Measurements from ENCODE around the gene IL1A. TPM values are rescaled to one million over a fixed set of nuclear protein-coding genes. Genes with fewer than 3 reads are reported as not detected.

The IL1A gene
- total RNA-seq, 1 donor from 2014 or later, result 0.43 TPM

DNA sequence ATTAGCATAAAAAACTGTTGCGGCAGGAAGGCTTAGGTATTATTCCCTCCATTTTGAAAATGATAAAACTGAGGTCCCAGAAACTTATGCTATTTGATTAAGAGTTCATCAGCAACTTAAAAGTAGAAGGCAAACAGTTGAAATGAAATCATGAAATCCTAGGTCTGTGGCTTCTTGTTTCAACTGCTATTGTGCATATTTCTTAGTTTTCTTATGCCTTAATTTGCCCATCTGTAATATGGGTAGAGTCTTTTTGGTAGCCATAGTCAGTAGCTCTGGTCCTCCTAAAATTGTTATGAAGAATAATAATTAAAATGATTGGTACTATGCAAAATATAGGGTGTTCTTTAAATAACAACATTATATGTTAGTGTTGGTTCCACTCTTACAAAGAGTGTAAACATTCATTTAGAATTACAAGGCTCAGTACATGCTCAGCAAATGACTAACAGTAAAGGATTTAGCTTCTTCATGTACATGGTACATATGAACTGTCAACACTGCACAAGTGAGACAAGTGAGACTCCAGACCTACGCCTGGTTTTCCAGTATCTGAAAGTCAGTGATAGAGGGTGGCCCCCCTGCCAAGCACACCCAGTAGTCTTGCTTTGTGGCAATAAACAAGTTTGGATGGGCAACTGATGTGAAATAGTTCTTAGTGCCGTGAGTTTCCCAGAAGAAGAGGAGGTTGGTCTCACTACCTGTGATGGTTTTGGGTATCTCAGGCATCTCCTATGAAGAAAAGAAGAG lies 9.6 kb downstream of the IL1A start:
- DNase-seq (ENCODE audit: low read depth) (no peak), FAIRE-seq (no peak)
- Mint-ChIP-seq H3K4me1 (ENCODE audit: low read depth, unreplicated experiment) (peaks cover 6% of the 10 kb centered on the region), H3K9me3 (ENCODE audit: unreplicated experiment) (peaks cover 3% of the 10 kb centered on the region), H3K36me3 (ENCODE audit: low read depth, unreplicated experiment) (peaks cover 4% of the 10 kb centered on the region), H3K27me3 (ENCODE audit: low read depth, unreplicated experiment) (peaks cover 18% of the 10 kb centered on the region), H3K4me3 (ENCODE audit: unreplicated experiment) (no peak overlapping the region), H3K27ac (ENCODE audit: unreplicated experiment) (no peak overlapping the region)
- no peaks in the 10 kb centered on the region for H3K27me3 ChIP-seq (ENCODE audit: insufficient read depth, low read length)
- no peaks in the 10 kb centered on the region for H3K36me3 ChIP-seq (ENCODE audit: insufficient read depth, low read length)
- H3K9ac ChIP-seq (ENCODE audit: low read length), result no peak overlapping the region
- TF ChIP-seq, protein P1, sequence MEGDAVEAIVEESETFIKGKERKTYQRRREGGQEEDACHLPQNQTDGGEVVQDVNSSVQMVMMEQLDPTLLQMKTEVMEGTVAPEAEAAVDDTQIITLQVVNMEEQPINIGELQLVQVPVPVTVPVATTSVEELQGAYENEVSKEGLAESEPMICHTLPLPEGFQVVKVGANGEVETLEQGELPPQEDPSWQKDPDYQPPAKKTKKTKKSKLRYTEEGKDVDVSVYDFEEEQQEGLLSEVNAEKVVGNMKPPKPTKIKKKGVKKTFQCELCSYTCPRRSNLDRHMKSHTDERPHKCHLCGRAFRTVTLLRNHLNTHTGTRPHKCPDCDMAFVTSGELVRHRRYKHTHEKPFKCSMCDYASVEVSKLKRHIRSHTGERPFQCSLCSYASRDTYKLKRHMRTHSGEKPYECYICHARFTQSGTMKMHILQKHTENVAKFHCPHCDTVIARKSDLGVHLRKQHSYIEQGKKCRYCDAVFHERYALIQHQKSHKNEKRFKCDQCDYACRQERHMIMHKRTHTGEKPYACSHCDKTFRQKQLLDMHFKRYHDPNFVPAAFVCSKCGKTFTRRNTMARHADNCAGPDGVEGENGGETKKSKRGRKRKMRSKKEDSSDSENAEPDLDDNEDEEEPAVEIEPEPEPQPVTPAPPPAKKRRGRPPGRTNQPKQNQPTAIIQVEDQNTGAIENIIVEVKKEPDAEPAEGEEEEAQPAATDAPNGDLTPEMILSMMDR (IDR thresholded peaks at IDR 0.05; ENCODE audit: insufficient read depth, low read depth, low read length), result no peak
- TF ChIP-seq EZH2 (IDR thresholded peaks at IDR 0.05; ENCODE audit: insufficient read depth, low read length), result no peak
- H2AFZ ChIP-seq (ENCODE audit: low read depth, low read length), result no peak overlapping the region
- no peaks in the 10 kb centered on the region for H3K4me1 ChIP-seq (ENCODE audit: insufficient read depth, low read length)
- H3K9me3 ChIP-seq (ENCODE audit: insufficient read depth, low read depth, low read length), result no peaks in the 10 kb centered on the region
- H3K4me2 ChIP-seq (ENCODE audit: low read length), result no peak overlapping the region
- no peak overlapping the region for H3K4me3 ChIP-seq (ENCODE audit: insufficient read depth, low read depth, low read length)
- H4K20me1 ChIP-seq (ENCODE audit: insufficient read depth, low read length), result no peaks in the 10 kb centered on the region
- H3K27ac ChIP-seq (ENCODE audit: low read depth, low read length), result no peak overlapping the region
- H3K79me2 ChIP-seq (ENCODE audit: insufficient read depth, low read length), result no peaks in the 10 kb centered on the region

GRCh38 chr2:112773556-112773955 lies 10.7 kb downstream of the IL1A start:
- H3K27me3 Mint-ChIP-seq (ENCODE audit: low read depth, unreplicated experiment), result peaks cover 14% of the 10 kb centered on the region
- Histone ChIP-seq H3K27me3 (ENCODE audit: insufficient read depth, low read length) (no peaks in the 10 kb centered on the region), H2AFZ (ENCODE audit: low read depth, low read length) (no peak overlapping the region), H4K20me1 (ENCODE audit: insufficient read depth, low read length) (no peaks in the 10 kb centered on the region), H3K9me3 (ENCODE audit: insufficient read depth, low read depth, low read length) (no peaks in the 10 kb centered on the region), H3K9ac (ENCODE audit: low read length) (no peak overlapping the region), H3K4me2 (ENCODE audit: low read length) (no peak overlapping the region), H3K27ac (ENCODE audit: low read depth, low read length) (no peak overlapping the region), H3K4me1 (ENCODE audit: insufficient read depth, low read length) (no peaks in the 10 kb centered on the region), H3K4me3 (ENCODE audit: insufficient read depth, low read depth, low read length) (no peak overlapping the region), H3K36me3 (ENCODE audit: insufficient read depth, low read length) (no peaks in the 10 kb centered on the region), H3K79me2 (ENCODE audit: insufficient read depth, low read length) (no peaks in the 10 kb centered on the region)
- FAIRE-seq, result no peak
- H3K9me3 Mint-ChIP-seq (ENCODE audit: unreplicated experiment), result peaks cover 7% of the 10 kb centered on the region
- no peak overlapping the region for H3K27ac Mint-ChIP-seq (ENCODE audit: unreplicated experiment)
- H3K4me3 Mint-ChIP-seq (ENCODE audit: unreplicated experiment), result no peak overlapping the region
- DNase-seq (ENCODE audit: low read depth), result no peak
- peaks cover 4% of the 10 kb centered on the region for H3K36me3 Mint-ChIP-seq (ENCODE audit: low read depth, unreplicated experiment)
- H3K4me1 Mint-ChIP-seq (ENCODE audit: low read depth, unreplicated experiment), result peaks cover 6% of the 10 kb centered on the region
- TF ChIP-seq EZH2 (IDR thresholded peaks at IDR 0.05; ENCODE audit: insufficient read depth, low read length), result no peak
- TF ChIP-seq, protein P1 (IDR thresholded peaks at IDR 0.05; ENCODE audit: insufficient read depth, low read depth, low read length), result no peak

DNA sequence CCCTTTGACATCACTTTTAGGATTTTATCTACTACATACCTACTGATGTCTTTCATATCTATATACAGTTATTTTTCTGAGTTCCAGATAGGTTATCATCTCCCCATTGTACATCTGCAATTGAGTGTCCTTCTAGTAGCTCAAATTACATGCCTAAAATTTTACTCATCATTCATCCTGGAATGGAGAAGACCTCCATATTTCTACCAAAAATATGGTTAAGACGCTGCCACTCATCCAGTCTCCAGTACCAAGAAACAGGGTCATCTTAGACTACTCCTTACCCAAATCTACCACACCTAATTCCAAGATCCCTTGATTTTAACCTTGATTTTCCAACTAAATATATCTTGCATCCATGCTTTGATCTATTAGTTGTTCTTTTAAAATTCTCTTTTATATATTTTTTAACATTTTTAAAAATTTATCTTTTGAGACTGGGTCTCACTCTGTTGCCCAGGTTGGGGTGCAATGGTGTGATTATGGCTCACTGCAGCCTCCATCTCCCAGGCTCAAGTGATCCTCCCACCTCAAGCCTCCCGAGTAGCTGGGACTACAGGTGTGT lies 11.3 kb downstream of the IL1A start:
- Histone ChIP-seq H3K27ac (ENCODE audit: low read depth, low read length) (no peak overlapping the region), H3K4me1 (ENCODE audit: insufficient read depth, low read length) (no peaks in the 10 kb centered on the region), H2AFZ (ENCODE audit: low read depth, low read length) (no peak overlapping the region), H3K79me2 (ENCODE audit: insufficient read depth, low read length) (no peaks in the 10 kb centered on the region), H3K36me3 (ENCODE audit: insufficient read depth, low read length) (no peaks in the 10 kb centered on the region), H4K20me1 (ENCODE audit: insufficient read depth, low read length) (no peaks in the 10 kb centered on the region), H3K27me3 (ENCODE audit: insufficient read depth, low read length) (no peaks in the 10 kb centered on the region), H3K9me3 (ENCODE audit: insufficient read depth, low read depth, low read length) (no peaks in the 10 kb centered on the region), H3K4me2 (ENCODE audit: low read length) (no peak overlapping the region), H3K4me3 (ENCODE audit: insufficient read depth, low read depth, low read length) (no peak overlapping the region), H3K9ac (ENCODE audit: low read length) (no peak overlapping the region)
- H3K4me1 Mint-ChIP-seq (ENCODE audit: low read depth, unreplicated experiment), result peaks cover 6% of the 10 kb centered on the region
- TF ChIP-seq, protein P1 (IDR thresholded peaks at IDR 0.05; ENCODE audit: insufficient read depth, low read depth, low read length), result no peak
- no peak for TF ChIP-seq EZH2 (IDR thresholded peaks at IDR 0.05; ENCODE audit: insufficient read depth, low read length)
- peaks cover 4% of the 10 kb centered on the region for H3K36me3 Mint-ChIP-seq (ENCODE audit: low read depth, unreplicated experiment)
- FAIRE-seq (no peak), DNase-seq (ENCODE audit: low read depth) (no peak)
- no peak overlapping the region for H3K4me3 Mint-ChIP-seq (ENCODE audit: unreplicated experiment)
- H3K27me3 Mint-ChIP-seq (ENCODE audit: low read depth, unreplicated experiment), result peaks cover 14% of the 10 kb centered on the region
- peaks cover 7% of the 10 kb centered on the region for H3K9me3 Mint-ChIP-seq (ENCODE audit: unreplicated experiment)
- H3K27ac Mint-ChIP-seq (ENCODE audit: unreplicated experiment), result no peak overlapping the region

All from astrocyte (in vitro differentiated cells and primary cell).